ENCODE results near the gene DNAI1.

DNA sequence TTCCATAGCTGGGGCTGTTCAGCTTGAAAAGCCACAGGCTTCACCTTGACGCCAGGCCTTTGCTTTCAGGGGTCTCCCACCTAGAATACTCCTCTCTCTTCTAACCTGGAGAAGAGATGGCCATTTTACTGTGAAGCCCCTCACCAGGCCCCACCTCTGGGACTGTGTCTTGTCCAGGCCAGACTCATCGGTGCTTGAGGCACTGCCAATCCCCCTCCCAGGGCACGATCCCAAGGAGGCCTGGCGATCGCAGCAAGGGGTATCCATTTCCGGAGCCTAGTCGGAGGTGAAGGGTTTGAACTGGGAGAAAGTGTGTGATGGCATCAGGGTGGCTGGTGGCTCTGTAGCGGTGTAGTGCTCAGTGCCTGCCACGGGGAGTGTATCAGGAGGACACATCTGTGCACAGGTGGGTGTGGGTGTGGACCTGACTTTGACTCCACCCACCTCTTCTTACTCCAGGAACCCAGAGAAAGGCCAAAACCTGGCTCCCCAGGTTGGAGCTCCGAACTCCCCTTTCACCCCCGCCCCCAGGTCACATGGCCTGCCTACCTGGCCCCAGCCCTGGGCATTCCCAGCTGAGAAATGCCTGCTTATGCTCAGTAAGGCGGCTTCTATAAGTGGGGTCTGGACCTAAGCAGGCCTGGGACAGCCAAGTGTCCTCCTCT lies 91.5 kb downstream of the DNAI1 start:
- TF ChIP-seq, protein P1, sequence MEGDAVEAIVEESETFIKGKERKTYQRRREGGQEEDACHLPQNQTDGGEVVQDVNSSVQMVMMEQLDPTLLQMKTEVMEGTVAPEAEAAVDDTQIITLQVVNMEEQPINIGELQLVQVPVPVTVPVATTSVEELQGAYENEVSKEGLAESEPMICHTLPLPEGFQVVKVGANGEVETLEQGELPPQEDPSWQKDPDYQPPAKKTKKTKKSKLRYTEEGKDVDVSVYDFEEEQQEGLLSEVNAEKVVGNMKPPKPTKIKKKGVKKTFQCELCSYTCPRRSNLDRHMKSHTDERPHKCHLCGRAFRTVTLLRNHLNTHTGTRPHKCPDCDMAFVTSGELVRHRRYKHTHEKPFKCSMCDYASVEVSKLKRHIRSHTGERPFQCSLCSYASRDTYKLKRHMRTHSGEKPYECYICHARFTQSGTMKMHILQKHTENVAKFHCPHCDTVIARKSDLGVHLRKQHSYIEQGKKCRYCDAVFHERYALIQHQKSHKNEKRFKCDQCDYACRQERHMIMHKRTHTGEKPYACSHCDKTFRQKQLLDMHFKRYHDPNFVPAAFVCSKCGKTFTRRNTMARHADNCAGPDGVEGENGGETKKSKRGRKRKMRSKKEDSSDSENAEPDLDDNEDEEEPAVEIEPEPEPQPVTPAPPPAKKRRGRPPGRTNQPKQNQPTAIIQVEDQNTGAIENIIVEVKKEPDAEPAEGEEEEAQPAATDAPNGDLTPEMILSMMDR (IDR thresholded peaks at IDR 0.05 in 8 of 11, conservative IDR thresholded peaks at IDR 0.05 in 3 of 11) = no peak
- TF ChIP-seq POLR2A (IDR thresholded peaks at IDR 0.05) (no peak), POLR2AphosphoS5 (IDR thresholded peaks at IDR 0.05) (no peak)
